ENCODE data around the gene DLEC1. TPM values are rescaled to one million over a fixed set of nuclear protein-coding genes. Genes with fewer than 3 reads are reported as not detected.

The DLEC1 gene
- total and polyA plus RNA-seq, 2 of the 4 experiments (the other 2 are of a cell fraction): 0.03 TPM; not detected in 1

DNA sequence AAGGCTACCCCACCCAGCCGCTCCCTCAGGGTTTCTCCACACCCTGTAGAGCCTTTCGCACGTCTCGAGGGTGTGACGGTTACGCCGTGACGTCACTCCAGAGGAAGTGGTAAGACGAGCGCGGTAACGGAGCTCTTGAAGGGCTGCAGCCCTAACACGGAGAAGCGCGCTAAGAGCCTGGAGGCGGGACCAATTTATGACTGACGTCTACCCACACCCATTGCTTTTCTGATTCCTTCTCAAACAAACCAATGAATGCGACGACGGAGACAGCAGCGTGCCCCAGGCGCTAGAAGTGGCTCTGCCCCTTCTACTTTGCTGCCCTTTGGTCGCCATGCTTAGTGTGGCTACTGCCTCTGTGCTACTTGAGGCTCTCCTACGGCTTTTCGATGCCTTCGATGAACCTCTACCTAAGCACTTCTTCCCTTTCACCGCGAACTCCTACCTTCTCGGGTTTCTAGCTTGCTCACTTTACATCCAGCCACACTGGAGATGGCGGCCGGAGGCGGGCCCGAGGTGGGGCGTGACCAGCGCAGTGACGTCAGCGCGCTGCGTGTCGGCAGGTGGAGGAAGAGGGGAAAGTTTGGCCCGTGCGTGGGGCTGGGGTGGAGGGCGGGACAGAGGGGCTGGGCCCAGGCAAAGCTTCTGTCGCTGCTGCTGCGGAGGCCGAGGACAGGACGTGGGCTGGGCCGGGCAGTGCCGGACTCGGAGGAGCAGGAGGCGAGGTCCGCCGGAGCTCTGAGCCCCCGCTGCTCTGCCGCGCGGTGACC is 126.1 kb downstream of the DLEC1 start, which contains the start of gene OXSR1:
TSS of gene OXSR1 (plus strand) at position 586 of the 770 bp plus-strand sequence. CDS start 340 bp downstream, outside the sequence.
- ChIA-PET CTCF (interaction anchor here (0.5 to 1.2 kb wide), 4 partner anchors 9 to 103 kb away, joined by 3 to 4 read pairs (median 3); no protein-coding TSS in a partner anchor), POLR2A (ENCODE audit: unreplicated experiment) (interaction anchor here (0.5 to 2.0 kb wide), 4 partner anchors 21 to 246 kb away, joined by 3 to 16 read pairs (median 8); partner anchors contain the start of gene ACAA1)
- TF ChIP-seq RFX5 (IDR thresholded peaks at IDR 0.05; ENCODE audit: low read depth, low read length) (no peak), CEBPB (IDR thresholded peaks at IDR 0.05; ENCODE audit: low read depth, low read length) (0 out of 2 replicates have a peak, but pooled peaks have one; percentile 26), MXI1 (IDR thresholded peaks at IDR 0.05; ENCODE audit: borderline replicate concordance, low read depth, low read length) (peak; percentile 56; the same call in 1 of the 2 replicates), MAZ (IDR thresholded peaks at IDR 0.05; ENCODE audit: borderline replicate concordance, low read depth, low read length) (peak; percentile 26; the same call in 1 of the 2 replicates), POLR2A (IDR thresholded peaks at IDR 0.05; ENCODE audit: low read depth, low read length) (peak; percentile 55; the same call in 1 of the 2 replicates), RCOR1 (IDR thresholded peaks at IDR 0.05; ENCODE audit: insufficient replicate concordance, low read length) (no peak), RAD21 (IDR thresholded peaks at IDR 0.05; ENCODE audit: low read length) (no peak; the same call in 1 of the 2 replicates), CHD1 (IDR thresholded peaks at IDR 0.05; ENCODE audit: low read depth, low read length) (0 out of 2 replicates have a peak, but pooled peaks have one; percentile 9), BHLHE40 (IDR thresholded peaks at IDR 0.05; ENCODE audit: low read depth, low read length) (peak; percentile 81)
- TF ChIP-seq, protein P1, sequence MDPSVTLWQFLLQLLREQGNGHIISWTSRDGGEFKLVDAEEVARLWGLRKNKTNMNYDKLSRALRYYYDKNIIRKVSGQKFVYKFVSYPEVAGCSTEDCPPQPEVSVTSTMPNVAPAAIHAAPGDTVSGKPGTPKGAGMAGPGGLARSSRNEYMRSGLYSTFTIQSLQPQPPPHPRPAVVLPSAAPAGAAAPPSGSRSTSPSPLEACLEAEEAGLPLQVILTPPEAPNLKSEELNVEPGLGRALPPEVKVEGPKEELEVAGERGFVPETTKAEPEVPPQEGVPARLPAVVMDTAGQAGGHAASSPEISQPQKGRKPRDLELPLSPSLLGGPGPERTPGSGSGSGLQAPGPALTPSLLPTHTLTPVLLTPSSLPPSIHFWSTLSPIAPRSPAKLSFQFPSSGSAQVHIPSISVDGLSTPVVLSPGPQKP (IDR thresholded peaks at IDR 0.05; ENCODE audit: borderline replicate concordance, low read depth, low read length): no peak
- TF ChIP-seq, protein P2, sequence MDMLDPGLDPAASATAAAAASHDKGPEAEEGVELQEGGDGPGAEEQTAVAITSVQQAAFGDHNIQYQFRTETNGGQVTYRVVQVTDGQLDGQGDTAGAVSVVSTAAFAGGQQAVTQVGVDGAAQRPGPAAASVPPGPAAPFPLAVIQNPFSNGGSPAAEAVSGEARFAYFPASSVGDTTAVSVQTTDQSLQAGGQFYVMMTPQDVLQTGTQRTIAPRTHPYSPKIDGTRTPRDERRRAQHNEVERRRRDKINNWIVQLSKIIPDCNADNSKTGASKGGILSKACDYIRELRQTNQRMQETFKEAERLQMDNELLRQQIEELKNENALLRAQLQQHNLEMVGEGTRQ (IDR thresholded peaks at IDR 0.05; ENCODE audit: low read depth, low read length): no peak
- TF ChIP-seq, protein P3, sequence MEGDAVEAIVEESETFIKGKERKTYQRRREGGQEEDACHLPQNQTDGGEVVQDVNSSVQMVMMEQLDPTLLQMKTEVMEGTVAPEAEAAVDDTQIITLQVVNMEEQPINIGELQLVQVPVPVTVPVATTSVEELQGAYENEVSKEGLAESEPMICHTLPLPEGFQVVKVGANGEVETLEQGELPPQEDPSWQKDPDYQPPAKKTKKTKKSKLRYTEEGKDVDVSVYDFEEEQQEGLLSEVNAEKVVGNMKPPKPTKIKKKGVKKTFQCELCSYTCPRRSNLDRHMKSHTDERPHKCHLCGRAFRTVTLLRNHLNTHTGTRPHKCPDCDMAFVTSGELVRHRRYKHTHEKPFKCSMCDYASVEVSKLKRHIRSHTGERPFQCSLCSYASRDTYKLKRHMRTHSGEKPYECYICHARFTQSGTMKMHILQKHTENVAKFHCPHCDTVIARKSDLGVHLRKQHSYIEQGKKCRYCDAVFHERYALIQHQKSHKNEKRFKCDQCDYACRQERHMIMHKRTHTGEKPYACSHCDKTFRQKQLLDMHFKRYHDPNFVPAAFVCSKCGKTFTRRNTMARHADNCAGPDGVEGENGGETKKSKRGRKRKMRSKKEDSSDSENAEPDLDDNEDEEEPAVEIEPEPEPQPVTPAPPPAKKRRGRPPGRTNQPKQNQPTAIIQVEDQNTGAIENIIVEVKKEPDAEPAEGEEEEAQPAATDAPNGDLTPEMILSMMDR (conservative IDR thresholded peaks at IDR 0.05; ENCODE audit: low read depth, low read length): no peak
- intact Hi-C loops (cut with micrococcal nuclease): no loop called here
- Histone ChIP-seq H3K9ac (ENCODE audit: low read depth, low read length) (peak within 1 kb of the TSS; percentile 97), H4K8ac (ENCODE audit: low read depth in 2 of 2, low read length in 2 of 2) (peak within 1 kb of the TSS; percentile 96 to 100), H2AK5ac (ENCODE audit: low read depth, low read length) (peak within 1 kb of the TSS; percentile 95), H2BK20ac (ENCODE audit: low read depth, low read length) (peak within 1 kb of the TSS; percentile 100), H4K5ac (ENCODE audit: low read depth, low read length) (peak within 1 kb of the TSS; percentile 98), H3K23ac (ENCODE audit: low read depth, low read length) (peak within 1 kb of the TSS; percentile 100), H3K4me2 (ENCODE audit: low read depth, low read length) (peak within 1 kb of the TSS; percentile 90), H3K9me1 (ENCODE audit: insufficient read depth, low read length) (0 out of 2 replicates have a peak, but pooled peaks cover 2% of the 10 kb centered on the region), H2BK120ac (ENCODE audit: low read depth, low read length) (peak within 1 kb of the TSS; percentile 100), H2BK15ac (ENCODE audit: low read depth, low read length) (peak within 1 kb of the TSS; percentile 99; the same call in 2 of the 3 replicates), H2BK5ac (ENCODE audit: low read depth, low read length, poor library complexity, severe bottlenecking) (peak within 1 kb of the TSS; percentile 96), H3K36me3 (ENCODE audit: control insufficient read depth, insufficient read depth, low read length) (no peaks in the 10 kb centered on the region), H3K56ac (ENCODE audit: extremely low read depth, insufficient read depth, low read length) (peak within 1 kb of the TSS; percentile 100), H3K9me3 (ENCODE audit: control insufficient read depth, insufficient read depth, low read length) (no peaks in the 10 kb centered on the region), H3K27ac (ENCODE audit: insufficient read depth, low read length) (peak within 1 kb of the TSS; percentile 98), H3K27me3 (ENCODE audit: control insufficient read depth, insufficient read depth, low read length) (no peaks in the 10 kb centered on the region), H3K4me3 (ENCODE audit: insufficient read depth, low read depth, low read length) (peak within 1 kb of the TSS; percentile 57), H3K14ac (replicated peaks; ENCODE audit: low read depth, low read length) (peak within 1 kb of the TSS; percentile 100), H3K79me1 (ENCODE audit: low read depth in 1 of 2, low read length in 2 of 2) (peaks cover 0 to 16% of the 10 kb centered on the region in 2 experiments; a peak in 2 of 4 replicates), H3K18ac (ENCODE audit: low read depth, low read length) (peak within 1 kb of the TSS; percentile 98), H4K91ac (ENCODE audit: insufficient read depth, low read depth, low read length) (peak within 1 kb of the TSS; percentile 100), H3K4me1 (ENCODE audit: control insufficient read depth, insufficient read depth, low read length) (peaks cover 3% of the 10 kb centered on the region; the same call in 1 of the 2 replicates), H4K20me1 (ENCODE audit: insufficient read depth, low read length) (peaks cover 5% of the 10 kb centered on the region; the same call in 1 of the 2 replicates), H3K4ac (ENCODE audit: low read depth, low read length) (peak within 1 kb of the TSS; percentile 100), H2AK9ac (replicated peaks; ENCODE audit: low read depth, low read length, poor library complexity) (peak within 1 kb of the TSS; percentile 98), H2AFZ (replicated peaks; ENCODE audit: low read length, poor library complexity) (peak within 1 kb of the TSS; percentile 99)
- in situ Hi-C loops (cut with MboI; ENCODE audit: low sequenced_read_pairs): no loop called here
- DNase-seq (peak; percentile 100), ATAC-seq (ENCODE audit: low read depth) (peak; percentile 91)
- BruUV-seq (replicated peaks): no TSS peak
- WGBS, 2 experiments (ENCODE audit: extremely low coverage in 2 of 2, insufficient read length in 1 of 2): 0% methylated on average over 19 of the region's 57 CpGs; no CpG with 5 or more reads in 1 of the 2 experiments
- dilution Hi-C loops (cut with HindIII; ENCODE audit: low sequenced_read_pairs, unreplicated experiment): no loop called here
